CD1c-positive myeloid dendritic cell (primary cell): ENCODE results near the gene SRCIN1.

Experiments
- DNase-seq: peaks from one replicate; pipeline ENCODE4 v3.0.0-alpha.2; 2016; ENCODE audit errors: extremely low spot score

The SRCIN1 gene

DNA sequence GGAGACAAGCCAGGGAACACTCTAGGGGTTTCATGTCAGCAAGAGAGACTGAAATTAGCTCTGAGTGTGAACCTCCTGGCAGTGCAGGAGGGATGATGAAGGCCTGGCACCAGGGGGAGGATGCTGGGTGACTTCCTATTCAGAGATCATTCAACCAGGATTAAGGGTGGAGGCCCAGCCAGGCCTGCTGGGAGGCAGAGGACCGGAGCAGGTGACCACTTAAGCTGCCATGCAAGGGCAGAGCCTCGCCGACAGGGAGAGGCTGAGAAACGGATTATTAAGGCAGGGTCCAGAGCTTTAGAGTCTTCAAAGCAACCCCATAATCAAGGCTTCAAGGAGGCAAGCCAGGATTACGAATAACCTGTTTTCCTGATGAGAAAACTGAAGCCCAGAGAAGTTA lies 10.6 kb upstream of the SRCIN1 start:
- no peak for DNase-seq

- DNase-seq: no peak
Observed at GRCh38 chr17:38613981-38614779, 8.4 kb upstream of the SRCIN1 start.

DNA sequence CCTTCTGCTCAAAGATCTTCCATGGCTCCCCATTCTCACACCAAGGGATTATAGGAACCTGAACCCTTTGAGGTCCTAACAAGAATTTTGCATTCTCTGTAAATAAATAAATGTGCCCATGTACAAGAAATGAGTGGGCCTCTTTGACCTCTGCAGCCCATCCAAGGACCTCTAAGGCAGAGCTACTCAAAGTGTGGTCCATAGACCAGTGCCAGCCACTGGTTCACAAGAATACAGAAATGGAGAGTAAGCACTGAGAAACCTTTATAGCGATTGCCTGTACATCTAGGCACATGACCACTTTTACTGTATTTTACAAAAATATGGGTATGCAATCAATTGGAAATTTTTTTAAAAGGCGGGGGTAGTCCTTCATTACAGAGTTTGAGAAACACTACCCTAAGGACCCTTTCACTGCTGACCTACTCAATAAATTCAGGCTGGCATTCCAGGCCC lies 7.8 kb upstream of the SRCIN1 start:
- no peak for DNase-seq

GRCh38 chr17:38611872-38612376 lies 6.2 kb upstream of the SRCIN1 start:
- no peak for DNase-seq

GRCh38 chr17:38611070-38611786 lies 5.5 kb upstream of the SRCIN1 start:
- no peak for DNase-seq

GRCh38 chr17:38609280-38610031 lies 3.7 kb upstream of the SRCIN1 start:
- DNase-seq: no peak

DNA sequence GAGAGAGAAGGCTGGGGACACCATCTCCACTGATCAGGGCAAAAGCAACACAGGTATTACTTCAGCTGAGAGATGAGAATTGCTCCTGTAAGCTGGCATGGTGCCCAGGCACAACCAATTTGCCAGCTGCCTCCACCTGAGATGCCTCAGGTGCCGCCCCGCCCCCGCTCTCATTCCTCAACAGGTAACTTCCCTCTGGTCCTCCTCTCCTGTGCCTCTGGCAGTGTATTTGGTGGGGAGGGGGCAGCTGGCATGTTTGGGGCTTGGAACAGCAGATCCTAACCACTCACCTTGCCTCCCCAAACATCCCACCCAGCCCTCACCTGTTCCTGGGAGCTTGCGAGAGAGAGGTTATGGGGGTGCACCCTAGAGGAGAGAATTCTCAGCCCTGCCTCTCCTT lies 2.9 kb upstream of the SRCIN1 start:
- DNase-seq: no peak

- DNase-seq: no peak
Observed at GRCh38 chr17:38606646-38607611, 1.2 kb upstream of the SRCIN1 start.

- DNase-seq: no peak
Observed at GRCh38 chr17:38605411-38605840, 326 bp downstream of the SRCIN1 start.

- peak; percentile 21 for DNase-seq
Observed at GRCh38 chr17:38604479-38605403, 1.0 kb downstream of the SRCIN1 start.

- no peak for DNase-seq
Observed at GRCh38 chr17:38603786-38604478, 1.8 kb downstream of the SRCIN1 start.

GRCh38 chr17:38602956-38603785 lies 2.6 kb downstream of the SRCIN1 start:
- no peak for DNase-seq

GRCh38 chr17:38602453-38602852 lies 3.3 kb downstream of the SRCIN1 start:
- no peak for DNase-seq

- no peak for DNase-seq
Observed at GRCh38 chr17:38601539-38602351, 4.0 kb downstream of the SRCIN1 start.

- DNase-seq: no peak
Observed at GRCh38 chr17:38600906-38601305, 4.8 kb downstream of the SRCIN1 start.

- no peak for DNase-seq
Observed at GRCh38 chr17:38600416-38600815, 5.3 kb downstream of the SRCIN1 start.

DNA sequence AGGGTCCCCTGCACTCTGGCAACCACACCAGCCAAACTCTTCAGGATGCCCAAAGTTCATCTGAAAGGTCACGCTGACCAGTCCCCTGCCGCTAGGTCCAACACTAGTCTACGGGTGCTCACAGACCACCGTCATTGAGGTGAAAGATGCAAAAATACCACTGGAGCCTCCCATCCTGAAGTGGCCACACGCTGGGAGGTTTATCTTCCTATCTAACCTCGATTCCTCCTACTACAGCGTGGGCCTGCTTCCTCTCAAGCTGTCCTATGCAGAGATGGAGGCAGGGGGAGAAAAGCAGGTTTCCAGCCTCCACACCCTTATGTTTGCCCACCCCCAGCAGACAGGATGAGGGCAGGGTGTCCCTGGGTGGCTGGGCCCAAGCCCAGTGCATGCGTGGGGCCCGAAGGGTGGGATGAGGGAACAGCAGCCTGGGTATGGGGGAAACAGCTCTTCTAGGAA lies 6.3 kb downstream of the SRCIN1 start:
- DNase-seq: no peak
